Fibroblast of upper back skin (primary cell): Measurements from ENCODE around the gene LAMA2.

ENCODE experiments used
- DNase-seq: peaks from one replicate; pipeline ENCODE4 v3.0.0-alpha.2; 2013

Gene LAMA2

GRCh38 chr6:129455126-129455769 lies 572.3 kb downstream of the LAMA2 start:
- DNase-seq: no peak

GRCh38 chr6:129460221-129460620 lies 577.3 kb downstream of the LAMA2 start:
- no peak for DNase-seq

- no peak for DNase-seq
Measured at GRCh38 chr6:129469070-129469662, 586.2 kb downstream of the LAMA2 start.

- no peak for DNase-seq
Measured at GRCh38 chr6:129472239-129472638, 589.3 kb downstream of the LAMA2 start.

GRCh38 chr6:129473546-129473945 lies 590.6 kb downstream of the LAMA2 start:
- no peak for DNase-seq

GRCh38 chr6:129475477-129476247 lies 592.7 kb downstream of the LAMA2 start:
- no peak for DNase-seq

GRCh38 chr6:129476248-129476564 lies 593.3 kb downstream of the LAMA2 start:
- no peak for DNase-seq

GRCh38 chr6:129476810-129477209 lies 593.9 kb downstream of the LAMA2 start:
- no peak for DNase-seq

- no peak for DNase-seq
Measured at GRCh38 chr6:129478379-129478778, 595.4 kb downstream of the LAMA2 start.

- DNase-seq: no peak
Measured at GRCh38 chr6:129481706-129482105, 598.8 kb downstream of the LAMA2 start.

GRCh38 chr6:129485746-129486145 lies 602.8 kb downstream of the LAMA2 start:
- DNase-seq: no peak

- no peak for DNase-seq
Measured at GRCh38 chr6:129486327-129486726, 603.4 kb downstream of the LAMA2 start.

GRCh38 chr6:129488313-129488712 lies 605.4 kb downstream of the LAMA2 start:
- DNase-seq: no peak

- no peak for DNase-seq
Measured at GRCh38 chr6:129489215-129489765, 606.4 kb downstream of the LAMA2 start.

GRCh38 chr6:129490521-129491255 lies 607.8 kb downstream of the LAMA2 start:
- peak; percentile 97 for DNase-seq

- DNase-seq: peak; percentile 20
Measured at GRCh38 chr6:129491436-129491835, 608.5 kb downstream of the LAMA2 start.

GRCh38 chr6:129492260-129492659 lies 609.3 kb downstream of the LAMA2 start:
- DNase-seq: no peak

- peak; percentile 70 for DNase-seq
Measured at GRCh38 chr6:129493354-129493902, 610.5 kb downstream of the LAMA2 start.

GRCh38 chr6:129494099-129494498 lies 611.2 kb downstream of the LAMA2 start:
- no peak for DNase-seq

- no peak for DNase-seq
Measured at GRCh38 chr6:129494586-129494985, 611.6 kb downstream of the LAMA2 start.

- DNase-seq: no peak
Measured at GRCh38 chr6:129495652-129496051, 612.7 kb downstream of the LAMA2 start.

- no peak for DNase-seq
Measured at GRCh38 chr6:129497481-129498441, 614.8 kb downstream of the LAMA2 start.
